HepG2 (cell line): Measurements from ENCODE around the gene R3HDM1. TPM values are rescaled to one million over a fixed set of nuclear protein-coding genes. Genes with fewer than 3 reads are reported as not detected.

ENCODE experiments used
- FOXK1 ChIP-seq: sonication (generic); formaldehyde crosslinking; IDR thresholded peaks from 2 replicates; pipeline ENCODE4 v1.4.0; 2020; ENCODE audit warnings: low read depth, missing genetic modification reagents, borderline replicate concordance
- GATA4 ChIP-seq: sonication (generic); IDR thresholded peaks from 2 replicates; pipeline ENCODE4 v1.6.1; 2016; ENCODE audit warnings: antibody characterized with exemption, low read depth, borderline replicate concordance
- JDP2 ChIP-seq: sonication (generic); formaldehyde crosslinking; IDR thresholded peaks from 2 replicates; pipeline ENCODE4 v1.8.1; 2022; ENCODE audit warnings: missing genetic modification reagents, borderline replicate concordance
- MAF1 ChIP-seq: sonication (generic); formaldehyde crosslinking; IDR thresholded peaks from 2 replicates; pipeline ENCODE4 v1.5.0; 2020; ENCODE audit warnings: missing genetic modification reagents, borderline replicate concordance
- PAWR ChIP-seq: sonication (generic); formaldehyde crosslinking; IDR thresholded peaks from 2 replicates; pipeline ENCODE4 v1.4.0; 2020; ENCODE audit warnings: missing genetic modification reagents, mild to moderate bottlenecking, borderline replicate concordance
- ZBTB3 ChIP-seq: sonication (generic); formaldehyde crosslinking; IDR thresholded peaks from 2 replicates; pipeline ENCODE4 v1.4.0; 2020; ENCODE audit warnings: low read depth, mild to moderate bottlenecking, moderate library complexity, missing genetic modification reagents, borderline replicate concordance
- ZNF17 ChIP-seq: sonication (generic); formaldehyde crosslinking; IDR thresholded peaks from 2 replicates; pipeline ENCODE4 v1.5.0; 2020; ENCODE audit warnings: mild to moderate bottlenecking, missing genetic modification reagents
- ZNF274 ChIP-seq: sonication (generic); formaldehyde crosslinking; IDR thresholded peaks from 2 replicates; pipeline ENCODE4 v1.5.1; 2020; ENCODE audit warnings: mild to moderate bottlenecking, missing genetic modification reagents
- ZNF317 ChIP-seq: sonication (generic); formaldehyde crosslinking; IDR thresholded peaks from 2 replicates; pipeline ENCODE4 v1.5.0; 2020; ENCODE audit warnings: mild to moderate bottlenecking, missing genetic modification reagents
- ZNF329 ChIP-seq: sonication (generic); formaldehyde crosslinking; IDR thresholded peaks from 2 replicates; pipeline ENCODE4 v1.9.0; 2021; ENCODE audit warnings: low read depth, mild to moderate bottlenecking, missing genetic modification reagents
- ZNF34 ChIP-seq: sonication (generic); formaldehyde crosslinking; IDR thresholded peaks from 2 replicates; pipeline ENCODE4 v1.4.0; 2020; ENCODE audit warnings: mild to moderate bottlenecking, missing genetic modification reagents, borderline replicate concordance
- ZNF546 ChIP-seq: sonication (generic); formaldehyde crosslinking; conservative IDR thresholded peaks from 2 replicates; pipeline ENCODE4 v1.8.1; 2023; ENCODE audit warnings: mild to moderate bottlenecking, missing genetic modification reagents
- ZNF607 ChIP-seq: sonication (generic); formaldehyde crosslinking; IDR thresholded peaks from 2 replicates; pipeline ENCODE4 v1.5.1; 2020; ENCODE audit warnings: missing genetic modification reagents, mild to moderate bottlenecking, borderline replicate concordance
- polyA plus RNA-seq, 8 experiments: library from polyadenylated mRNA; depleted of rRNA in 3 of 8; stranded (reverse) in 7 of 8; unstranded in 1 of 8; fragments of >200 nt; fragmentation: Illumina TruSeq in 4 of 8; extraction: Trizol in 4 of 8; gene quantifications; 2 replicates each; pipeline versions ENCODE4 v1.2.1 to v1.2.3, GENCODE V29; 2011 to 2016; ENCODE audit warnings: low read depth in 4 of 8, missing spikeins in 1 of 8, mixed read lengths in 1 of 8; ENCODE audit not compliant: insufficient read depth in 1 of 8
- total RNA-seq, 5 experiments: library from RNA; depleted of rRNA; stranded (reverse); fragments of >200 nt; fragmentation: Illumina TruSeq; extraction: Trizol; gene quantifications; 2 replicates each; pipeline ENCODE4 v1.2.3, GENCODE V29; 2016; ENCODE audit warnings: low read depth in 1 of 5
- TF ChIP-seq, protein P1 (sequence below): sonication (generic); formaldehyde crosslinking; IDR thresholded peaks from 2 replicates; pipeline ENCODE4 v1.5.0; 2020; ENCODE audit warnings: mild to moderate bottlenecking, missing genetic modification reagents, borderline replicate concordance
- TF ChIP-seq, protein P2 (sequence below): sonication (generic); formaldehyde crosslinking; IDR thresholded peaks from 2 replicates; pipeline ENCODE4 v1.4.0; 2020; ENCODE audit warnings: missing genetic modification reagents

R3HDM1 gene
- total and polyA plus RNA-seq, 2 of the 13 experiments (the other 11 are each of a cell fraction or from before 2014, with no cell fraction given), result 15.7 to 54.3 TPM

GRCh38 chr2:135741395-135742324 lies 210.4 kb downstream of the R3HDM1 start, which contains the start of gene UBXN4 (continued):
- TF ChIP-seq MAF1 (CRISPR knock-in tag), result peak; percentile 94
- peak; percentile 66; the same call in 1 of the 2 replicates for TF ChIP-seq ZNF546 (CRISPR knock-in tag)
- peak; percentile 70; the same call in 1 of the 2 replicates for TF ChIP-seq ZNF317
- TF ChIP-seq ZNF274, result peak; percentile 87
- TF ChIP-seq ZNF34 (CRISPR knock-in tag), result no peak
- TF ChIP-seq, protein P1, sequence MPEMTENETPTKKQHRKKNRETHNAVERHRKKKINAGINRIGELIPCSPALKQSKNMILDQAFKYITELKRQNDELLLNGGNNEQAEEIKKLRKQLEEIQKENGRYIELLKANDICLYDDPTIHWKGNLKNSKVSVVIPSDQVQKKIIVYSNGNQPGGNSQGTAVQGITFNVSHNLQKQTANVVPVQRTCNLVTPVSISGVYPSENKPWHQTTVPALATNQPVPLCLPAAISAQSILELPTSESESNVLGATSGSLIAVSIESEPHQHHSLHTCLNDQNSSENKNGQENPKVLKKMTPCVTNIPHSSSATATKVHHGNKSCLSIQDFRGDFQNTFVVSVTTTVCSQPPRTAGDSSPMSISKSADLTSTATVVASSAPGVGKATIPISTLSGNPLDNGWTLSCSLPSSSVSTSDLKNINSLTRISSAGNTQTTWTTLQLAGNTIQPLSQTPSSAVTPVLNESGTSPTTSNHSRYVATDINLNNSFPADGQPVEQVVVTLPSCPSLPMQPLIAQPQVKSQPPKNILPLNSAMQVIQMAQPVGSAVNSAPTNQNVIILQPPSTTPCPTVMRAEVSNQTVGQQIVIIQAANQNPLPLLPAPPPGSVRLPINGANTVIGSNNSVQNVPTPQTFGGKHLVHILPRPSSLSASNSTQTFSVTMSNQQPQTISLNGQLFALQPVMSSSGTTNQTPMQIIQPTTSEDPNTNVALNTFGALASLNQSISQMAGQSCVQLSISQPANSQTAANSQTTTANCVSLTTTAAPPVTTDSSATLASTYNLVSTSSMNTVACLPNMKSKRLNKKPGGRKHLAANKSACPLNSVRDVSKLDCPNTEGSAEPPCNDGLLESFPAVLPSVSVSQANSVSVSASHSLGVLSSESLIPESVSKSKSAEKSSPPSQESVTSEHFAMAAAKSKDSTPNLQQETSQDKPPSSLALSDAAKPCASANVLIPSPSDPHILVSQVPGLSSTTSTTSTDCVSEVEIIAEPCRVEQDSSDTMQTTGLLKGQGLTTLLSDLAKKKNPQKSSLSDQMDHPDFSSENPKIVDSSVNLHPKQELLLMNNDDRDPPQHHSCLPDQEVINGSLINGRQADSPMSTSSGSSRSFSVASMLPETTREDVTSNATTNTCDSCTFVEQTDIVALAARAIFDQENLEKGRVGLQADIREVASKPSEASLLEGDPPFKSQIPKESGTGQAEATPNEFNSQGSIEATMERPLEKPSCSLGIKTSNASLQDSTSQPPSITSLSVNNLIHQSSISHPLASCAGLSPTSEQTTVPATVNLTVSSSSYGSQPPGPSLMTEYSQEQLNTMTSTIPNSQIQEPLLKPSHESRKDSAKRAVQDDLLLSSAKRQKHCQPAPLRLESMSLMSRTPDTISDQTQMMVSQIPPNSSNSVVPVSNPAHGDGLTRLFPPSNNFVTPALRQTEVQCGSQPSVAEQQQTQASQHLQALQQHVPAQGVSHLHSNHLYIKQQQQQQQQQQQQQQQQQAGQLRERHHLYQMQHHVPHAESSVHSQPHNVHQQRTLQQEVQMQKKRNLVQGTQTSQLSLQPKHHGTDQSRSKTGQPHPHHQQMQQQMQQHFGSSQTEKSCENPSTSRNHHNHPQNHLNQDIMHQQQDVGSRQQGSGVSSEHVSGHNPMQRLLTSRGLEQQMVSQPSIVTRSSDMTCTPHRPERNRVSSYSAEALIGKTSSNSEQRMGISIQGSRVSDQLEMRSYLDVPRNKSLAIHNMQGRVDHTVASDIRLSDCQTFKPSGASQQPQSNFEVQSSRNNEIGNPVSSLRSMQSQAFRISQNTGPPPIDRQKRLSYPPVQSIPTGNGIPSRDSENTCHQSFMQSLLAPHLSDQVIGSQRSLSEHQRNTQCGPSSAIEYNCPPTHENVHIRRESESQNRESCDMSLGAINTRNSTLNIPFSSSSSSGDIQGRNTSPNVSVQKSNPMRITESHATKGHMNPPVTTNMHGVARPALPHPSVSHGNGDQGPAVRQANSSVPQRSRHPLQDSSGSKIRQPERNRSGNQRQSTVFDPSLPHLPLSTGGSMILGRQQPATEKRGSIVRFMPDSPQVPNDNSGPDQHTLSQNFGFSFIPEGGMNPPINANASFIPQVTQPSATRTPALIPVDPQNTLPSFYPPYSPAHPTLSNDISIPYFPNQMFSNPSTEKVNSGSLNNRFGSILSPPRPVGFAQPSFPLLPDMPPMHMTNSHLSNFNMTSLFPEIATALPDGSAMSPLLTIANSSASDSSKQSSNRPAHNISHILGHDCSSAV (CRISPR knock-in tag), result no peak
- TF ChIP-seq, protein P2, sequence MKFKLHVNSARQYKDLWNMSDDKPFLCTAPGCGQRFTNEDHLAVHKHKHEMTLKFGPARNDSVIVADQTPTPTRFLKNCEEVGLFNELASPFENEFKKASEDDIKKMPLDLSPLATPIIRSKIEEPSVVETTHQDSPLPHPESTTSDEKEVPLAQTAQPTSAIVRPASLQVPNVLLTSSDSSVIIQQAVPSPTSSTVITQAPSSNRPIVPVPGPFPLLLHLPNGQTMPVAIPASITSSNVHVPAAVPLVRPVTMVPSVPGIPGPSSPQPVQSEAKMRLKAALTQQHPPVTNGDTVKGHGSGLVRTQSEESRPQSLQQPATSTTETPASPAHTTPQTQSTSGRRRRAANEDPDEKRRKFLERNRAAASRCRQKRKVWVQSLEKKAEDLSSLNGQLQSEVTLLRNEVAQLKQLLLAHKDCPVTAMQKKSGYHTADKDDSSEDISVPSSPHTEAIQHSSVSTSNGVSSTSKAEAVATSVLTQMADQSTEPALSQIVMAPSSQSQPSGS (CRISPR knock-in tag), result peak; percentile 91
- TF ChIP-seq ZBTB3 (CRISPR knock-in tag), result peak; percentile 42; the same call in 1 of the 2 replicates
- no peak for TF ChIP-seq ZNF17 (CRISPR knock-in tag)
- TF ChIP-seq PAWR (CRISPR knock-in tag), result 0 out of 2 replicates have a peak, but pooled peaks have one; percentile 1
- no peak for TF ChIP-seq JDP2 (CRISPR knock-in tag)
- TF ChIP-seq GATA4, result peak; percentile 26
- peak; percentile 78; the same call in 1 of the 2 replicates for TF ChIP-seq ZNF607 (CRISPR knock-in tag)
- peak; percentile 39; the same call in 1 of the 2 replicates for TF ChIP-seq FOXK1 (CRISPR knock-in tag)
- no peak; the same call in 1 of the 2 replicates for TF ChIP-seq ZNF329
